ENCODE data around the gene HSD17B12.

The HSD17B12 gene

GRCh38 chr11:43693069-43693468, 12.5 kb downstream of the HSD17B12 start:
- ATAC-seq = peak; percentile 54
- no peak for TF ChIP-seq CREB5 (CRISPR knock-in tag; IDR thresholded peaks at IDR 0.05; ENCODE audit: low read depth)
- TF ChIP-seq TSHZ2 (CRISPR knock-in tag; IDR thresholded peaks at IDR 0.05) = peak; percentile 74; the same call in 1 of the 2 replicates
- TF ChIP-seq TCF4 (CRISPR knock-in tag; IDR thresholded peaks at IDR 0.05; ENCODE audit: borderline replicate concordance) = peak; percentile 63; the same call in 1 of the 2 replicates

GRCh38 chr11:43693731-43694130, 13.2 kb downstream of the HSD17B12 start:
- TF ChIP-seq TCF4 (CRISPR knock-in tag; IDR thresholded peaks at IDR 0.05; ENCODE audit: borderline replicate concordance) = no peak
- TF ChIP-seq POU6F1 (CRISPR knock-in tag; IDR thresholded peaks at IDR 0.05; ENCODE audit: borderline replicate concordance, low read depth) = no peak
- TF ChIP-seq ZNF565 (CRISPR knock-in tag; conservative IDR thresholded peaks at IDR 0.05; ENCODE audit: low read depth) = no peak
- TF ChIP-seq ARNTL (CRISPR knock-in tag; IDR thresholded peaks at IDR 0.05; ENCODE audit: borderline replicate concordance, low read depth) = no peak
- TF ChIP-seq SNAI2 (CRISPR knock-in tag; IDR thresholded peaks at IDR 0.05) = no peak
- TF ChIP-seq TOX (CRISPR knock-in tag; IDR thresholded peaks at IDR 0.05; ENCODE audit: borderline replicate concordance) = no peak
- no peak for TF ChIP-seq CREB5 (CRISPR knock-in tag; IDR thresholded peaks at IDR 0.05; ENCODE audit: low read depth)
- TF ChIP-seq, protein P1, sequence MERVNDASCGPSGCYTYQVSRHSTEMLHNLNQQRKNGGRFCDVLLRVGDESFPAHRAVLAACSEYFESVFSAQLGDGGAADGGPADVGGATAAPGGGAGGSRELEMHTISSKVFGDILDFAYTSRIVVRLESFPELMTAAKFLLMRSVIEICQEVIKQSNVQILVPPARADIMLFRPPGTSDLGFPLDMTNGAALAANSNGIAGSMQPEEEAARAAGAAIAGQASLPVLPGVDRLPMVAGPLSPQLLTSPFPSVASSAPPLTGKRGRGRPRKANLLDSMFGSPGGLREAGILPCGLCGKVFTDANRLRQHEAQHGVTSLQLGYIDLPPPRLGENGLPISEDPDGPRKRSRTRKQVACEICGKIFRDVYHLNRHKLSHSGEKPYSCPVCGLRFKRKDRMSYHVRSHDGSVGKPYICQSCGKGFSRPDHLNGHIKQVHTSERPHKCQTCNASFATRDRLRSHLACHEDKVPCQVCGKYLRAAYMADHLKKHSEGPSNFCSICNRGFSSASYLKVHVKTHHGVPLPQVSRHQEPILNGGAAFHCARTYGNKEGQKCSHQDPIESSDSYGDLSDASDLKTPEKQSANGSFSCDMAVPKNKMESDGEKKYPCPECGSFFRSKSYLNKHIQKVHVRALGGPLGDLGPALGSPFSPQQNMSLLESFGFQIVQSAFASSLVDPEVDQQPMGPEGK (CRISPR knock-in tag; IDR thresholded peaks at IDR 0.05; ENCODE audit: borderline replicate concordance) = no peak
- ATAC-seq = no peak

GRCh38 chr11:43694477-43694876, 13.9 kb downstream of the HSD17B12 start:
- TF ChIP-seq BACH2 (CRISPR knock-in tag; IDR thresholded peaks at IDR 0.05; ENCODE audit: borderline replicate concordance) (no peak), TSHZ2 (CRISPR knock-in tag; IDR thresholded peaks at IDR 0.05) (no peak), ISL1 (CRISPR knock-in tag; IDR thresholded peaks at IDR 0.05) (no peak), ZC3H10 (CRISPR knock-in tag; IDR thresholded peaks at IDR 0.05) (no peak), ZNF8 (CRISPR knock-in tag; IDR thresholded peaks at IDR 0.05) (no peak), POU6F1 (CRISPR knock-in tag; IDR thresholded peaks at IDR 0.05; ENCODE audit: borderline replicate concordance, low read depth) (no peak), ZFP30 (CRISPR knock-in tag; IDR thresholded peaks at IDR 0.05) (no peak), ZFP3 (CRISPR knock-in tag; IDR thresholded peaks at IDR 0.05) (no peak), RARB (CRISPR knock-in tag; IDR thresholded peaks at IDR 0.05) (no peak), TCF4 (CRISPR knock-in tag; IDR thresholded peaks at IDR 0.05; ENCODE audit: borderline replicate concordance) (no peak), CSDC2 (CRISPR knock-in tag; IDR thresholded peaks at IDR 0.05) (no peak), ESRRG (CRISPR knock-in tag; IDR thresholded peaks at IDR 0.05) (no peak), GLIS3 (CRISPR knock-in tag; IDR thresholded peaks at IDR 0.05) (no peak), PPARA (CRISPR knock-in tag; IDR thresholded peaks at IDR 0.05; ENCODE audit: borderline replicate concordance) (no peak)
- TF ChIP-seq, protein P1 (CRISPR knock-in tag; IDR thresholded peaks at IDR 0.05; ENCODE audit: borderline replicate concordance) = no peak
- ATAC-seq = no peak
